Smooth muscle cell of the umbilical artery (primary cell): Measurements from ENCODE around the gene RPUSD3. TPM values are rescaled to one million over a fixed set of nuclear protein-coding genes. Genes with fewer than 3 reads are reported as not detected.

Experiments used
- total RNA-seq: library from RNA; depleted of rRNA; stranded (reverse); fragments of >200 nt; gene quantifications from 2 replicates; pipeline ENCODE4 v1.2.3, GENCODE V29; 2014

RPUSD3 gene
- total RNA-seq = 22.0 and 25.5 TPM in 2 replicates

GRCh38 chr3:9843715-9844438, at the start of gene RPUSD3:
TSS of gene RPUSD3 (minus strand) at chr3:9844008. CDS start at chr3:9843990, 18 bp downstream.

GRCh38 chr3:9890249-9891071, 46.7 kb upstream of the RPUSD3 start, which contains the start of gene JAGN1:
TSS of gene JAGN1 (plus strand) at chr3:9890610. CDS start at chr3:9890723, 113 bp downstream.

GRCh38 chr3:9879830-9880549, 36.2 kb upstream of the RPUSD3 start, which contains the start of gene CIDEC:
TSS of gene CIDEC (minus strand) at chr3:9880253. CDS start at chr3:9878486, 1,767 bp downstream.

GRCh38 chr3:9809615-9810432, 34.0 kb downstream of the RPUSD3 start, which contains the start of gene TTLL3:
TSS of gene TTLL3 (plus strand) at chr3:9810262. CDS start at chr3:9810662, 400 bp downstream.

GRCh38 chr3:9792405-9793160, 51.2 kb downstream of the RPUSD3 start, which contains the start of the genes ARPC4 and TADA3:
TSS of gene ARPC4 (plus strand) at chr3:9793082. CDS start at chr3:9793122, 40 bp downstream.
TSS of gene TADA3 (minus strand) at chr3:9792473. CDS start at chr3:9791466, 1,007 bp downstream.

Other genes with a start within 250 kb of the RPUSD3 start
- 23.8 and 31.3 TPM in 2 replicates for gene MTMR14, start 194.5 kb downstream of the RPUSD3 start, total RNA-seq
- gene CPNE9, start 140.2 kb downstream of the RPUSD3 start, total RNA-seq = not detected in 2 replicates
- 12.8 and 20.5 TPM in 2 replicates for gene BRPF1, start 112.3 kb downstream of the RPUSD3 start, total RNA-seq
- gene OGG1, start 94.1 kb downstream of the RPUSD3 start, total RNA-seq = 14.0 and 14.4 TPM in 2 replicates
- gene CAMK1, start 74.1 kb downstream of the RPUSD3 start, total RNA-seq = 14.0 and 20.8 TPM in 2 replicates
- 72.2 and 89.4 TPM in 2 replicates for gene TADA3, start 51.5 kb downstream of the RPUSD3 start, total RNA-seq
- gene ARPC4, start 50.9 kb downstream of the RPUSD3 start, total RNA-seq = 200 and 210 TPM in 2 replicates
- 23.6 and 24.1 TPM in 2 replicates for gene TTLL3, start 33.7 kb downstream of the RPUSD3 start, total RNA-seq
- 0.09 TPM in 1 of 2 replicates, not detected in the other for gene CIDEC, start 36.2 kb upstream of the RPUSD3 start, total RNA-seq
- gene JAGN1, start 46.6 kb upstream of the RPUSD3 start, total RNA-seq = 17.6 and 24.3 TPM in 2 replicates
- under 0.01 and 0.23 TPM in 2 replicates for gene IL17RE, start 58.8 kb upstream of the RPUSD3 start, total RNA-seq
- gene IL17RC, start 73.1 kb upstream of the RPUSD3 start, total RNA-seq = 21.5 and 35.0 TPM in 2 replicates
- 82.0 and 124 TPM in 2 replicates for gene CRELD1, start 89.8 kb upstream of the RPUSD3 start, total RNA-seq
- gene PRRT3, start 108.4 kb upstream of the RPUSD3 start, total RNA-seq = 2.4 and 3.0 TPM in 2 replicates
- gene EMC3, start 142.8 kb upstream of the RPUSD3 start, total RNA-seq = 60.3 and 90.1 TPM in 2 replicates
- gene FANCD2, start 182.4 kb upstream of the RPUSD3 start, total RNA-seq = 3.0 and 12.1 TPM in 2 replicates